Body of pancreas (tissue), 4 donors: Measurements from ENCODE around the gene TMEM131L.

Source experiments
- CTCF ChIP-seq, 7 experiments: fragments of 450-650 bp in 4 of 7; fragments of 200-600 bp in 3 of 7; sonication (generic) in 3 of 7; IDR thresholded peaks; one replicate each; pipeline ENCODE4 v1.5.1; 2016 to 2019; ENCODE audit warnings: antibody characterized with exemption in 7 of 7
- POLR2A ChIP-seq, 3 donors: fragments of 450-650 bp; IDR thresholded peaks; one replicate each; pipeline ENCODE4 v1.6.1; 2016; ENCODE audit warnings: antibody characterized with exemption in 3 of 3, mild to moderate bottlenecking in 2 of 3

- TF ChIP-seq CTCF (IDR thresholded peaks at IDR 0.05), result no peak
- TF ChIP-seq POLR2A (IDR thresholded peaks at IDR 0.05), result no peak
Measured at GRCh38 chr4:153661215-153661822, 195.2 kb downstream of the TMEM131L start.
